H7 (cell line): ENCODE measurements around the gene CLCNKB. TPM values are rescaled to one million over a fixed set of nuclear protein-coding genes. Genes with fewer than 3 reads are reported as not detected.

ENCODE experiments used
- DNase-seq: peaks from one replicate; pipeline ENCODE4 v3.0.0; 2012
- H3K27me3 ChIP-seq: 2 replicates; pipeline ENCODE4 v1.6.0; 2011; ENCODE audit warnings: mild to moderate bottlenecking, low read length; ENCODE audit not compliant: control insufficient read depth, insufficient read depth
- H3K36me3 ChIP-seq: replicated peaks from 2 replicates; pipeline ENCODE4 v1.5.1; 2011; ENCODE audit warnings: low read length; ENCODE audit not compliant: control insufficient read depth, insufficient read depth
- H3K4me3 ChIP-seq: 2 replicates; pipeline ENCODE4 v1.5.1; 2011; ENCODE audit warnings: low read depth, mild to moderate bottlenecking, control low read depth, low read length, moderate library complexity; ENCODE audit not compliant: insufficient read depth
- total RNA-seq: library from RNA; depleted of rRNA; stranded (reverse); fragments of >200 nt; shearing (Covaris generic); gene quantifications from 2 replicates; pipeline ENCODE4 v1.2.3, GENCODE V29; 2014

CLCNKB gene
- total RNA-seq, 1 experiment from 2014 or later: 2.8 TPM

- DNase-seq: no peak
- no peaks in the 10 kb centered on the region for H3K27me3 ChIP-seq
- no peaks in the 10 kb centered on the region for H3K36me3 ChIP-seq
- no peak overlapping the region for H3K4me3 ChIP-seq
Observed at GRCh38 chr1:16011936-16012589, 31.5 kb upstream of the CLCNKB start.

GRCh38 chr1:16012590-16013219 lies 30.9 kb upstream of the CLCNKB start:
- peak overlapping the region; percentile 39 for H3K4me3 ChIP-seq
- no peaks in the 10 kb centered on the region for H3K36me3 ChIP-seq
- H3K27me3 ChIP-seq: no peaks in the 10 kb centered on the region
- peak; percentile 99 for DNase-seq

- Histone ChIP-seq H3K4me3 (peak overlapping the region; percentile 39), H3K36me3 (no peaks in the 10 kb centered on the region), H3K27me3 (no peaks in the 10 kb centered on the region)
- DNase-seq: peak; percentile 97
Observed at GRCh38 chr1:16013220-16013907, 30.2 kb upstream of the CLCNKB start.

- Histone ChIP-seq H3K36me3 (no peaks in the 10 kb centered on the region), H3K27me3 (no peaks in the 10 kb centered on the region), H3K4me3 (no peak overlapping the region)
- DNase-seq: peak; percentile 58
Observed at GRCh38 chr1:16013908-16014258, 29.7 kb upstream of the CLCNKB start.

GRCh38 chr1:16014509-16015482 lies 28.8 kb upstream of the CLCNKB start:
- H3K27me3 ChIP-seq: no peaks in the 10 kb centered on the region
- no peaks in the 10 kb centered on the region for H3K36me3 ChIP-seq
- H3K4me3 ChIP-seq: no peak overlapping the region
- DNase-seq: peak; percentile 69

GRCh38 chr1:16015491-16015890 lies 28.1 kb upstream of the CLCNKB start:
- no peak overlapping the region for H3K4me3 ChIP-seq
- no peaks in the 10 kb centered on the region for H3K27me3 ChIP-seq
- DNase-seq: no peak
- H3K36me3 ChIP-seq: no peaks in the 10 kb centered on the region

GRCh38 chr1:16015960-16016901 lies 27.4 kb upstream of the CLCNKB start:
- H3K36me3 ChIP-seq: no peaks in the 10 kb centered on the region
- peak; percentile 76 for DNase-seq
- H3K27me3 ChIP-seq: no peaks in the 10 kb centered on the region
- H3K4me3 ChIP-seq: no peak overlapping the region

- Histone ChIP-seq H3K27me3 (no peaks in the 10 kb centered on the region), H3K36me3 (no peaks in the 10 kb centered on the region), H3K4me3 (no peak overlapping the region)
- peak; percentile 68 for DNase-seq
Observed at GRCh38 chr1:16017076-16017460, 26.5 kb upstream of the CLCNKB start.

GRCh38 chr1:16017461-16018303 lies 25.9 kb upstream of the CLCNKB start, which contains the start of gene HSPB7:
TSS of gene HSPB7 (minus strand) at chr1:16018043. CDS start at chr1:16017963, 80 bp downstream.
- no peaks in the 10 kb centered on the region for H3K36me3 ChIP-seq
- no peak within 1 kb of the TSS for H3K4me3 ChIP-seq
- DNase-seq: peak; percentile 94
- H3K27me3 ChIP-seq: no peaks in the 10 kb centered on the region

GRCh38 chr1:16018308-16018707 lies 25.3 kb upstream of the CLCNKB start:
- H3K4me3 ChIP-seq: no peak overlapping the region
- H3K36me3 ChIP-seq: no peaks in the 10 kb centered on the region
- peaks cover 3% of the 10 kb centered on the region; the same call in 1 of the 2 replicates for H3K27me3 ChIP-seq
- DNase-seq: peak; percentile 30

GRCh38 chr1:16018749-16019643 lies 24.6 kb upstream of the CLCNKB start:
- peak; percentile 48 for DNase-seq
- H3K4me3 ChIP-seq: no peak overlapping the region
- no peaks in the 10 kb centered on the region for H3K36me3 ChIP-seq
- peaks cover 4% of the 10 kb centered on the region; the same call in 1 of the 2 replicates for H3K27me3 ChIP-seq
